ENCODE measurements around the gene ARL14.

GRCh38 chr3:160691962-160692361 is 15.0 kb downstream of the ARL14 start:
- TF ChIP-seq GABPA (IDR thresholded peaks at IDR 0.05 in 1 of 2, conservative IDR thresholded peaks at IDR 0.05 in 1 of 2) (no peak), EGR1 (IDR thresholded peaks at IDR 0.05; ENCODE audit: low read depth in 2 of 2) (no peak), CTCF (IDR thresholded peaks at IDR 0.05; ENCODE audit: low read depth, low read length, missing input control) (no peak), HNF4A (conservative IDR thresholded peaks at IDR 0.05) (no peak), YY1 (IDR thresholded peaks at IDR 0.05) (no peak), RAD21 (IDR thresholded peaks at IDR 0.05) (no peak), JUND (IDR thresholded peaks at IDR 0.05) (no peak), ATF3 (IDR thresholded peaks at IDR 0.05) (no peak)

Data from liver (tissue), 3 donors.